H9 (cell line): ENCODE data around the gene NECTIN1. TPM values are rescaled to one million over a fixed set of nuclear protein-coding genes. Genes with fewer than 3 reads are reported as not detected.
A peak's percentile ranks its signal among the peaks of the same experiment; 100 is the strongest.

Experiments
- DNase-seq: peaks from one replicate; pipeline ENCODE4 v3.0.0-alpha.2; 2017
- H2AFZ ChIP-seq: one replicate; pipeline ENCODE4 v1.6.1; 2013; ENCODE audit warnings: mild to moderate bottlenecking, low read length, control low read depth, moderate library complexity
- H2AK5ac ChIP-seq: 2 replicates; pipeline ENCODE4 v1.6.1; 2013; ENCODE audit warnings: low read length, control low read depth, mixed read lengths; ENCODE audit not compliant: insufficient read length
- H2BK120ac ChIP-seq: one replicate; pipeline ENCODE4 v1.6.1; 2013; ENCODE audit warnings: low read depth, mild to moderate bottlenecking, low read length, control low read depth, inconsistent platforms; ENCODE audit not compliant: poor library complexity, severe bottlenecking
- H2BK12ac ChIP-seq: 2 replicates; pipeline ENCODE4 v1.6.1; 2013; ENCODE audit warnings: low read length, control low read depth, mixed read lengths, low read depth; ENCODE audit not compliant: insufficient read length
- H2BK15ac ChIP-seq: 2 replicates; pipeline ENCODE4 v1.6.1; 2013; ENCODE audit warnings: low read depth, low read length, control low read depth
- H2BK20ac ChIP-seq: one replicate; pipeline ENCODE4 v1.6.1; 2013; ENCODE audit warnings: low read depth, mild to moderate bottlenecking, low read length, control low read depth, inconsistent platforms; ENCODE audit not compliant: poor library complexity, severe bottlenecking
- H2BK5ac ChIP-seq: 2 replicates; pipeline ENCODE4 v1.6.1; 2013; ENCODE audit warnings: low read length, control low read depth, mixed read lengths; ENCODE audit not compliant: insufficient read length
- H3K14ac ChIP-seq: 2 replicates; pipeline ENCODE4 v1.6.1; 2013; ENCODE audit warnings: low read length, control low read depth; ENCODE audit not compliant: insufficient read depth
- H3K18ac ChIP-seq: 2 replicates; pipeline ENCODE4 v1.6.1; 2013; ENCODE audit warnings: low read depth, mild to moderate bottlenecking, mixed read lengths, low read length, control low read depth; ENCODE audit not compliant: insufficient read length
- H3K23ac ChIP-seq: 2 replicates; pipeline ENCODE4 v1.6.1; 2013; ENCODE audit warnings: low read length, control low read depth, mixed read lengths, low read depth; ENCODE audit not compliant: insufficient read length
- H3K23me2 ChIP-seq: 2 replicates; pipeline ENCODE4 v1.6.1; 2013; ENCODE audit warnings: low read depth, mild to moderate bottlenecking, mixed read lengths, low read length, control low read depth; ENCODE audit not compliant: insufficient read length, poor library complexity, severe bottlenecking
- H3K27ac ChIP-seq: 2 replicates; pipeline ENCODE4 v1.5.1; 2013; ENCODE audit warnings: low read length, control low read depth, mixed read lengths, low read depth; ENCODE audit not compliant: insufficient read length
- H3K27me3 ChIP-seq: 2 replicates; pipeline ENCODE4 v1.6.1; 2013; ENCODE audit warnings: low read length, control low read depth, inconsistent platforms; ENCODE audit not compliant: insufficient read depth
- H3K4ac ChIP-seq: 2 replicates; pipeline ENCODE4 v1.6.1; 2013; ENCODE audit warnings: low read depth, mild to moderate bottlenecking, control low read depth, inconsistent platforms, low read length, moderate library complexity
- H3K4me1 ChIP-seq: 2 replicates; pipeline ENCODE4 v1.6.1; 2013; ENCODE audit warnings: low read length, control low read depth, inconsistent platforms; ENCODE audit not compliant: insufficient read depth
- H3K4me2 ChIP-seq: 2 replicates; pipeline ENCODE4 v1.6.1; 2013; ENCODE audit warnings: low read length, control low read depth, mixed read lengths; ENCODE audit not compliant: insufficient read length, insufficient read depth
- H3K56ac ChIP-seq: 2 replicates; pipeline ENCODE4 v1.6.1; 2013; ENCODE audit warnings: low read depth, mild to moderate bottlenecking, mixed read lengths, low read length, control low read depth; ENCODE audit not compliant: insufficient read length
- H3K79me1 ChIP-seq: 2 replicates; pipeline ENCODE4 v1.6.1; 2013; ENCODE audit warnings: low read depth, mild to moderate bottlenecking, moderate library complexity, low read length, control low read depth, inconsistent platforms; ENCODE audit not compliant: insufficient read depth, poor library complexity, severe bottlenecking
- H3K79me2 ChIP-seq: 2 replicates; pipeline ENCODE4 v1.6.1; 2013; ENCODE audit warnings: low read length, control low read depth, inconsistent platforms; ENCODE audit not compliant: insufficient read depth
- H3K9ac ChIP-seq: 2 replicates; pipeline ENCODE4 v1.6.1; 2013; ENCODE audit warnings: low read length, control low read depth, mixed read lengths; ENCODE audit not compliant: insufficient read length; ENCODE audit errors: extremely low read depth
- H3K9me3 ChIP-seq: one replicate; pipeline ENCODE4 v1.6.1; 2013; ENCODE audit warnings: low read depth, low read length, inconsistent platforms; ENCODE audit not compliant: control insufficient read depth
- H3T11ph ChIP-seq: one replicate; pipeline ENCODE4 v1.6.1; 2013; ENCODE audit warnings: mild to moderate bottlenecking, low read length, control low read depth, inconsistent platforms
- H4K20me1 ChIP-seq: one replicate; pipeline ENCODE4 v1.6.1; 2013; ENCODE audit not compliant: control insufficient read depth, insufficient read length, insufficient read depth
- H4K5ac ChIP-seq: 2 replicates; pipeline ENCODE4 v1.6.1; 2013; ENCODE audit warnings: low read depth, mild to moderate bottlenecking, mixed read lengths, low read length, control low read depth; ENCODE audit not compliant: insufficient read length
- H4K8ac ChIP-seq: replicated peaks from 2 replicates; pipeline ENCODE4 v1.6.1; 2013; ENCODE audit warnings: low read length, control low read depth, mixed read lengths, low read depth; ENCODE audit not compliant: insufficient read length
- H4K91ac ChIP-seq: 2 replicates; pipeline ENCODE4 v1.6.1; 2013; ENCODE audit warnings: low read depth, mild to moderate bottlenecking, moderate library complexity, mixed read lengths, low read length, control low read depth; ENCODE audit not compliant: insufficient read length
- H3K27ac Mint-ChIP-seq, 3 experiments: 2 replicates in 2 of 3; 3 replicates in 1 of 3; pipeline ENCODE4 v1.8.0; 2020 to 2021; ENCODE audit warnings: mixed read lengths in 3 of 3, mild to moderate bottlenecking in 1 of 3, moderate library complexity in 1 of 3
- H3K27me3 Mint-ChIP-seq: 2 replicates; pipeline ENCODE4 v1.8.0; 2021; ENCODE audit warnings: low read depth, mild to moderate bottlenecking, moderate library complexity, mixed read lengths
- H3K36me3 Mint-ChIP-seq, 3 experiments: 2 replicates in 2 of 3; 3 replicates in 1 of 3; pipeline ENCODE4 v1.8.0; 2020 to 2021; ENCODE audit warnings: low read depth in 3 of 3, mixed read lengths in 3 of 3; ENCODE audit not compliant: insufficient read depth in 1 of 3
- H3K4me1 Mint-ChIP-seq, 2 experiments: 2 replicates each; pipeline ENCODE4 v1.8.0; 2020; ENCODE audit warnings: mixed read lengths in 2 of 2
- H3K4me3 Mint-ChIP-seq, 2 experiments: 2 replicates in 1 of 2; 3 replicates in 1 of 2; pipeline ENCODE4 v1.8.0; 2020 to 2021; ENCODE audit warnings: mild to moderate bottlenecking in 2 of 2, mixed read lengths in 2 of 2, moderate library complexity in 1 of 2
- H3K9me3 Mint-ChIP-seq, 2 experiments: 2 replicates in 1 of 2; 3 replicates in 1 of 2; pipeline ENCODE4 v1.8.0; 2020; ENCODE audit warnings: mild to moderate bottlenecking in 2 of 2, mixed read lengths in 2 of 2, moderate library complexity in 1 of 2
- CTCF ChIP-seq: fragments of 200-600 bp; sonication (generic); conservative IDR thresholded peaks from 3 replicates; pipeline ENCODE4 v1.8.0; 2021; ENCODE audit warnings: antibody characterized with exemption, mild to moderate bottlenecking
- WGBS: extraction: QIAGEN DNeasy Blood & Tissue Kit; methylation state at CpG from one replicate; pipeline ENCODE4 v1.1.7; 2013; ENCODE audit warnings: missing lambda C conversion rate, low lambda C conversion rate, mixed read lengths; ENCODE audit not compliant: insufficient read length; ENCODE audit errors: extremely low coverage; 5-methylcytosine and 5-hydroxymethylcytosine counted together
- total RNA-seq: library from RNA; stranded (reverse); gene quantifications from 2 replicates; pipeline ENCODE4 v1.2.1, GENCODE V29; 2021

Gene NECTIN1
- total RNA-seq, 1 experiment from 2014 or later = 113 TPM

- no peaks in the 10 kb centered on the region for H3K9me3 Mint-ChIP-seq
- Histone ChIP-seq H3K4me2 (no peak overlapping the region), H3K9me3 (no peaks in the 10 kb centered on the region), H2BK12ac (no peak overlapping the region), H4K5ac (no peak overlapping the region), H3K18ac (no peak overlapping the region), H2AK5ac (no peak overlapping the region), H2BK120ac (no peak overlapping the region), H3T11ph (no peak overlapping the region), H3K14ac (peak overlapping the region; percentile 53; the same call in 1 of the 2 replicates), H2BK15ac (no peak overlapping the region), H3K79me2 (no peaks in the 10 kb centered on the region; the same call in 1 of the 2 replicates), H3K23me2 (no peaks in the 10 kb centered on the region), H4K8ac (no peak overlapping the region), H3K4me1 (no peaks in the 10 kb centered on the region), H3K27ac (no peak overlapping the region), H4K91ac (no peak overlapping the region), H2AFZ (no peak overlapping the region), H3K23ac (no peak overlapping the region), H2BK5ac (no peak overlapping the region), H3K79me1 (no peaks in the 10 kb centered on the region), H3K27me3 (no peaks in the 10 kb centered on the region; the same call in 1 of the 2 replicates), H3K56ac (no peak overlapping the region), H2BK20ac (no peak overlapping the region), H3K4ac (no peak overlapping the region), H3K9ac (no peak overlapping the region), H4K20me1 (no peaks in the 10 kb centered on the region)
- H3K4me1 Mint-ChIP-seq = peaks cover 2 to 5% of the 10 kb centered on the region in 2 experiments; a peak in 2 of 4 replicates
- no CpG with 5 or more reads among the region's 15 CpGs for WGBS
- peak overlapping the region in 1 of 3 experiments; percentile 27; a peak in 1 of 7 replicates for H3K27ac Mint-ChIP-seq
- peaks cover 58% of the 10 kb centered on the region for H3K27me3 Mint-ChIP-seq
- H3K36me3 Mint-ChIP-seq = no peaks in the 10 kb centered on the region
- no peak overlapping the region for H3K4me3 Mint-ChIP-seq
- DNase-seq = no peak
- no peak for TF ChIP-seq CTCF
These were observed 19.1 kb upstream of the NECTIN1 start for GRCh38 chr11:119747868-119748660.
